GM19351 (cell line): ENCODE data around the gene ZDHHC11.
"Not testable (repeated sequence)": the region's sequence is repeated elsewhere in the genome, so short reads cannot be mapped to it uniquely, and the experiment has no call there.

Experiments
- ATAC-seq: cut with Tn5 transposase; IDR thresholded peaks from one replicate; pipeline ENCODE4 v1.9.1; 2021; ENCODE audit warnings: mild to moderate bottlenecking, moderate library complexity; ENCODE audit not compliant: unreplicated experiment

The ZDHHC11 gene

GRCh38 chr5:750226-750625, 100.6 kb downstream of the ZDHHC11 start:
- ATAC-seq, result not testable (repeated sequence)

- no peak for ATAC-seq
Observed at GRCh38 chr5:749101-749670, 101.6 kb downstream of the ZDHHC11 start.

- not testable (repeated sequence) for ATAC-seq
Observed at GRCh38 chr5:748011-748980, 102.5 kb downstream of the ZDHHC11 start.

DNA sequence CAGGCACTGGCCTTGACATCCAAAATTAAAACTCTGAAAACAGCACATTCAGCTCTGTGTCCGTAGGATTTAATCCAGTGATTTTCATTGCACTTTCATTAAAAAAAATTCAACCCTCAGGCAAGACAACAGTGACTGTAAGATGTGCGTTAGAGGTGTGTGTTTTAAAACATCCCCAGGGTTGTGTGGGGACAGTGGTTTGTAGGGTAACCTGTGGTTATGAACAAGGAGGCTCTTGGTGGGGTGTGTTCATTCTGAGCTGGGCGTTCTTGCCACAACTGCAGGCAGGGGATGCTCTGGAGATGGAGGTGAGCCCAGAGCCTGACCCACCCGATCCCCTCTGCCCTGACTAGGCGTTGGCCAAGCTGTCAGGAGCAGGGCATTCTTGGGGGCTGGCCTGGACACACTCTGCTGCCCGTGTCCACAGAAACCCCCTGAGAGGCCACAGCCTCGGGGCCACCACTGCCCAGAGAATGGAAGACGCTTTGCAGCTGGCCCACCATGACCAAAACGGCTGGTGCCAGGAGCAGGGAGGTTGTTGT, 103.4 kb downstream of the ZDHHC11 start:
- ATAC-seq, result not testable (repeated sequence)

- ATAC-seq, result no peak
Observed at GRCh38 chr5:746258-746761, 104.5 kb downstream of the ZDHHC11 start.
